ENCODE results near the gene RTP5. TPM values are rescaled to one million over a fixed set of nuclear protein-coding genes. Genes with fewer than 3 reads are reported as not detected.

Gene RTP5
- total RNA-seq, 1 donor from 2014 or later: not detected

DNA sequence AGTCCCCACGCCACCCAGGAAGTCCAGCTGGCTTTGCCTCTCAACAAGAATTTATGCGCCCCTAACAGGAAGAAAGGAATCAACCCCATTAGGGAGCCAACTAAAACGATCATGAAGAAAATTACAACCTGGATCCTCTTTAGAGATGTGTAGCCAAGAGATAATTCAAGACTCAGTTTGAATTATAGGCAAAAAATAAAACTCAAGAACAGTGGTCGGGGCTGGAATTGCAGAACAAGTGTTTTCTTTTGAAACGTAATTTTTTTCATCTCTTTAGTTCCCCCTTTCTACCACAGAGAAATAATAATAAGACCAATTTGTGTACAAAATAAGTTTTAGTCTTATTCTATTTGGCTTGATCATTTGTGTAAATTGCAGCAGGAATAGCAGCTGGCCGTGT lies 33.2 kb upstream of the RTP5 start:
- H3K36me3 Mint-ChIP-seq (ENCODE audit: low read depth): no peaks in the 10 kb centered on the region
- H3K4me1 Mint-ChIP-seq: peaks cover 14% of the 10 kb centered on the region
- H3K27ac Mint-ChIP-seq: no peak overlapping the region
- peaks cover 6% of the 10 kb centered on the region for H3K9me3 Mint-ChIP-seq
- intact Hi-C loops (cut with micrococcal nuclease): no loop called here
- H3K27me3 Mint-ChIP-seq: peaks cover 53% of the 10 kb centered on the region
- no peak overlapping the region for H3K4me3 Mint-ChIP-seq
- no peak for DNase-seq

DNA sequence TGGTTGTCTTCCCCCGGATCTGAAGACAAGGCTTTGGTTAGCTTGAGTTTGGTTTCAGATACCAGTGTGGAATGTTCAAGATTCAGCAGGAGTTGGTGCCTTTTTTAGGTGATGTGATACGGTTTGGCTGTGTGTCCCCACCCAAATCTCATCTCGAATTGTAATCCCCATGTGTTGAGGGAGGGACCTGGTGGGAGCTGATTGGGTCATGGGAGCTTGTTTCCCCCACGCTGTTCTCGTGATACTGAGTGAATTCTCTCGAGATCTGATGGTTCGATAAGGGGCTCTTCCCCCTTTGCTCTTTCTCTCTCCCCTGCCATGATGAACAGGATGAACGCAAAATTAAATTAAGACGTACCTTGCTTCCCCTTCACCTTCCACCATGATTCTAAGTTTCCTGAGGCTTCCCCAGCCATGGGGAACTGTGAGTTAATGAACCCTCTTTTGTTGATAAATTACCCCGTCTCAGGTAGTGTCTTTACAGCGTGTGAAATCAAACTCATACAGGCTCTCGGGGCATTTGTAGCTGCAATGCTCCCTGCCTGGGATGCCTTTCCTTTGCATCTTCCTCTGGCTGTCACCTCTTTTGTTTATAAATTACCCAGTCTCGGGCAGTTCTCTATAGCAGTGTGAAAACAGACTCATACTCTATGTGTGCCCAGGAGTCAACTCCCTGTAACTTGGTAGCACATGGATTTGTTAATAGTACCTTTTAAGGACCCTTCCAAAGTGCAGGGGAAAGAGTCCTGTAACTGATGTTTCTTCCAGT lies 32.1 kb upstream of the RTP5 start:
- peaks cover 46% of the 10 kb centered on the region for H3K27me3 Mint-ChIP-seq
- no peak overlapping the region for H3K27ac Mint-ChIP-seq
- no peak overlapping the region for H3K4me3 Mint-ChIP-seq
- intact Hi-C loops (cut with micrococcal nuclease): no loop called here
- H3K4me1 Mint-ChIP-seq: peaks cover 14% of the 10 kb centered on the region
- no peaks in the 10 kb centered on the region for H3K36me3 Mint-ChIP-seq (ENCODE audit: low read depth)
- DNase-seq: no peak
- H3K9me3 Mint-ChIP-seq: peaks cover 6% of the 10 kb centered on the region

DNA sequence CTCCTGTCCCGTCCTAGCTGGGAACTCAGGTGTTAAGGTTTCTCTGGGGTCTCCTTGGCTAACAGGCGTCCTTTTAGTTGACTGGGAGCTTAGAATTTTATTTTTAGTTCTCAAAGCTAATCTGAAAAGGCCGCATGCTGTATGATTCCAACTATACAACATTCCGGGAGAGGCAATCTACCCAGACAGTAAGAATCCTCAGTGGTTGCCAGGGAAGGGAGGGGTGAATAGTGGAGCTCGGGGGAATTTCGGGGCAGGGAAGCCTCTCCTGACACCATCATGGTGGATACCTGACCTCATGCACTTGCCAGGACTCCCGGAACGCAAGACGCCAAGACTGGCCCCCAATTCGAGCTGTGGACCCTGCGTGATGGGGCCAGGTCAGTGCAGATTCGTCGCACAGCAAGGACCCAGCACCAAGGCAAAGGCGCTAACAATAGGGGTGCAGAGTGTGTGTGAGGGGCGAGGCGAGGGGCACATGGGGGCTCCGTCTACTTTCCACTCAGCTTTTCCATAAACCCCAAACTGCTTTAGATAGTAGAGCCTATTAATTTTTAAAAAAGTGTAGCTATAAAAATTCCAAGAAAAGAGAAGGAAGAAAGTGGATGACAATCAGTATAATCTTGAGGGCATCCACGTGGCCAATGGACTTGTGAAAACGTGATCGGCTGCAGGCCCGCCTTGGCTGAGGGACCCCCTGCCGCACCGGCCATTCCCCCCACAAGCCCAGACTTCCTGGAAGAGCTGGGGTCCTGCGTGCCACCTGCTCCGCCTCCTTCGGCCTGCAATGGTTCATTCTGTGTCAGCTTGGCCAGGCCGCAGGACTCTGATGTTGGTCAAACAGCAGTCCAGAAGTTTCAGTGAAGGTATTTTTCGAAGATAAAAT lies 28.1 kb upstream of the RTP5 start:
- H3K36me3 Mint-ChIP-seq (ENCODE audit: low read depth): peaks cover 13% of the 10 kb centered on the region
- no peak overlapping the region for H3K27ac Mint-ChIP-seq
- DNase-seq: no peak
- H3K27me3 Mint-ChIP-seq: peaks cover 21% of the 10 kb centered on the region
- intact Hi-C loops (cut with micrococcal nuclease): no loop called here
- peaks cover 35% of the 10 kb centered on the region for H3K4me1 Mint-ChIP-seq
- H3K4me3 Mint-ChIP-seq: no peak overlapping the region
- H3K9me3 Mint-ChIP-seq: peaks cover 6% of the 10 kb centered on the region

DNA sequence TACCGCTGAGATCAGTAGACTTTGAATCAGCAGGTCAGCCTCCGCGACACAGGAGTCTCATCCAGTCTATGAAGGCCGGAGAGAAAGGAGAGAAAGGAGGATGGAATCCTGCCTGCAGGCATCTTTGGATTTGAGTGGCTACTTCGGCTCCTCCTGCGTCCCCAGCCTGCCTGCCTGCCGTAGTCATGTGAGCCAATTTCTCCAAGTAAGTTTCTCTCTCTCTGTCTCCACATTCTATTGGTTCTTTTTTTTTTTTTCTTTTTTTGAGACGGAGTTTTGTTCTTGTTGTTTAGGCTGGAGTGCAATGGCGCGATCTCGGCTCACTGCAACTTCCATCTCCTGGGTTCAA lies 27.5 kb upstream of the RTP5 start:
- intact Hi-C loops (cut with micrococcal nuclease): no loop called here
- peaks cover 16% of the 10 kb centered on the region for H3K27me3 Mint-ChIP-seq
- no peak for DNase-seq
- peaks cover 38% of the 10 kb centered on the region for H3K4me1 Mint-ChIP-seq
- no peak overlapping the region for H3K4me3 Mint-ChIP-seq
- H3K9me3 Mint-ChIP-seq: peaks cover 6% of the 10 kb centered on the region
- peaks cover 15% of the 10 kb centered on the region for H3K36me3 Mint-ChIP-seq (ENCODE audit: low read depth)
- no peak overlapping the region for H3K27ac Mint-ChIP-seq

DNA sequence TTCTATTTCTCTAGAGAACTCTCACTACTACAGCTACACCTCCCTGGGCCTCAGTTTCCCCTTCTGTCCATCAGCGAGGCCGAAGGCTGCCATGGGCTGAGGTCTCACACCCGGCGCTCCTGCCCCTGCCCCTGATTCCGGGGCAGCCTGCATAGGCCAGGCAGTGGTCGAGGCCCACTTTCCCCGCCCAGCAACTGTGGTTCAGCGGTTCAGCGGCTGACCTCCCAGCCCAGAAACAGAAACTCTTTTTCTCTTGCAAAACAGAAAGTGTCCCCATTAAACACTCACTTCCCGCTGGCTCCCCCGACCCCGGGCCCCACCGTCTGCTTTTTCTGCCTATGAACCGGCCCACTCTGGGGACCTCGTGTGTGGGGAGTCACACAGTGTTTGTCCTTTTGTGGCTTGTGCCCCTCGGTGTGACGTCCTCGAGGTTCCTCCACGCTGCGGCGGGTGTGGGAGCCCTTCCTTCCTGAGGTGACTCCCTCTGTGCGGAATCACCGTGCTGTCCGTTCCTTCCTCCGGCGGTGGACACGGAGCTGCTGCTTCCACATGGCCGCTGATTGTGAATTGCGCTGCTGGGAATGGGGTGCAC lies 26.8 kb upstream of the RTP5 start:
- peak overlapping the region; percentile 84 for H3K27ac Mint-ChIP-seq
- peaks cover 15% of the 10 kb centered on the region for H3K36me3 Mint-ChIP-seq (ENCODE audit: low read depth)
- H3K4me3 Mint-ChIP-seq: peak overlapping the region; percentile 66
- peaks cover 36% of the 10 kb centered on the region for H3K4me1 Mint-ChIP-seq
- H3K9me3 Mint-ChIP-seq: peaks cover 3% of the 10 kb centered on the region
- peak; percentile 85 for DNase-seq
- H3K27me3 Mint-ChIP-seq: peaks cover 9% of the 10 kb centered on the region
- intact Hi-C loops (cut with micrococcal nuclease): no loop called here

DNA sequence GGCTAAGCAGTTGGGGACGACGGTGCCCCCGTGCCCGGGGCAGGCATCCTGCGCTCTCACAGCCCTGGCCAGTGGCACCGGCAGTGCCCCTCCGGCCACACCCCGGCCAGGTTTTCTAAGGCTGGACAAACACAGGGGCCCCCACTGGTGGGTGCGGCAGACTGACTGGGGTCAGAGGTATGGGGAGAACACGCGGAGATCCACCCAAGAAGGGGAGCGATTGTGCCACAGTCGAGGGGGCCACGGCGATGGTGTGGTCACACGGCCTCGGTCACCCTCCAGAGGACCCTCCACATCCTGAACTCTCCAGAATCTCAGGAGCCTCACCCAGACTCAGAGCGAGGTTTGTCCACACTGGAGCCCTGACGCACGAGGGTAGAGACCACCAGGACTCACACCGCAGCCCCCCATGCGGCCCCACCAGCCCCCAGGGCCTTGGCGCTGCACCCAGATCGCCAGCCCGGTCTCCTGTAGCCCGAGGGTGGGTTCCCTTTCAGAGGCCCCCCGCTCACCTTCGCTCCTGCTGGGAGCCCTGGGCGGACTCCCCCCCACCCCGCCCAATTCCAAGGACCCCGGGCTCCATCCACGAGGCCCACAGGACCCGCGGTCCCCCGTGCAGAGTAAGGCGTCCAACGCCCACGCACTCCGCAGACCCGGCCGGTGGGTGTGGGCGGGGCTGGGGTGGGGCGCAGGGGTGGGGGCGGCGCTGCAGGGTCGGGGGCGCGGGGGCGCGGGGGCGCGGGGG lies 26.0 kb upstream of the RTP5 start:
- intact Hi-C loops (cut with micrococcal nuclease): loop anchor here (1.0 kb wide), 4 partner anchors 16 to 108 kb away; no protein-coding TSS in a partner anchor
- Mint-ChIP-seq H3K4me1 (peaks cover 36% of the 10 kb centered on the region), H3K9me3 (peaks cover 3% of the 10 kb centered on the region), H3K27ac (peak overlapping the region; percentile 84), H3K4me3 (peak overlapping the region; percentile 66), H3K36me3 (ENCODE audit: low read depth) (peaks cover 15% of the 10 kb centered on the region), H3K27me3 (peaks cover 5% of the 10 kb centered on the region)
- no peak for DNase-seq

DNA sequence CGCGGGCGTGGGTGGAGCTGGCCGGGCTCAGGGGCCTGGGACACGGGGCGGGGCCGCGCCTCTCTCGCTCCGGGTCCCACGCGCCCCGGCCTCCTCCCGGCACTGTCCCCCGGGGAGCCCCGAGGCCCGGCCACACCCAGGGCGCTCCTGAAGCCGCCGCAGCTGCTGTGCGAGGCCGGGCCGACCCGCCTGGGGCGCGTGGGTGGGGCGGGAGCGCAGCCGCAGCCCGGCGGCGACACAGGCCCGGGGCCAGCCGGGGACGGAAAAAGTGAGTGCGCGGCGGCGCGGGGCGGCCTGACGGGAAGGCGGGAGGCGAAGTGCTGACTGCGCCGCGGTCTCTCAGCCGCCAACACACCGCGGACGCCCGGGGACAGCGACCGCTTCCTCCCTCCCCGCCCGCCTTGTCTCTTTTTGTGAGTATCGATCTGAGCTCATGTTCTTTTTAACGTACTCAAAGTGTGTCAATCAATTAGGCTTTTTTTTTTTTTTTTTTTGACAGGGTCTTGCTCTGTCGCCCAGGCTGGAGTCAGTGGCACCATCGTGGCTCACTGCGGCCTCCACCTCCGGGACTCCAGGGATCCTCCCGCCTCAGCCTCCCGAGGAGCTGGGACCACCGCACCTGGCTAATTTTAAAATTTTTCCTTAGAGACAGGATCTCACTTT lies 25.3 kb upstream of the RTP5 start:
- Mint-ChIP-seq H3K4me3 (peak overlapping the region; percentile 73), H3K27me3 (peaks cover 3% of the 10 kb centered on the region), H3K27ac (peak overlapping the region; percentile 89), H3K9me3 (peaks cover 3% of the 10 kb centered on the region), H3K36me3 (ENCODE audit: low read depth) (peaks cover 18% of the 10 kb centered on the region), H3K4me1 (peaks cover 34% of the 10 kb centered on the region)
- intact Hi-C loops (cut with micrococcal nuclease): loop anchor here (1.0 kb wide), 4 partner anchors 15 to 109 kb away; no protein-coding TSS in a partner anchor
- DNase-seq: peak; percentile 95

DNA sequence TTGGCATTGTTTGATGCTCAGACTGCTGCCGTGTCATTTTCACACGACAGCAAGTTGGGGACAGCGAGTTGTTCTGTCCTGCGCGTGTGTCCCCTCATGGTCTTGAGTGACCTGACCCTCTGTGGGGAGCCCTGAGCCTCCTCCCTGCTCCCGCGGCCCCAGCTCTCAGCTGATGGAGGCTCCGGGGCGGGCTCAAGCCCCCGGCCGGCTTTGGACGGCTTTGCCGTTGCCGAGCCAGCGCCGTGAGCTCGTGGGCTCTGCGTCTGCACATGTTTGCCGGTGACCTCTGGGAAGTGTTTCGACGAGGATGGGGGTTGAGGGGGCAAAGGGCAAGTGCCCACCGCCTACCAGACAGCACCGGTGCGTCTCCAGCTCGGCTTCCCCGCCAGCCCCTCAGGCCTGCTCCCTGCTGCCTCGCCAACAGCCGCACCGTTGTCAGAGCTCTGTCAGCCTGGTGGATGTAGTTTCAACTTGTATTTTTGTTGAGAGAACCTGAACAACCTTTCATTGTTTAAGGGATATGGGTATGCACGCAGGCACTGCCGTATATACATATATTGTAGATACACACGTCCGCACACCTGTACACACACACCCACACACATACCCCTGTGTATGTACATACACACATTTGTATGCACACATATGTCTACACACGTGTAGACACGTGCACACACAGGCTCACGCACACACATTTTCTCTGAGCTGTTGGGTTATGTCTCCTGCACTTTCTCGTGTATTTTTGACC lies 24.5 kb upstream of the RTP5 start:
- Mint-ChIP-seq H3K27me3 (no peaks in the 10 kb centered on the region), H3K4me1 (peaks cover 34% of the 10 kb centered on the region), H3K36me3 (ENCODE audit: low read depth) (peaks cover 18% of the 10 kb centered on the region), H3K9me3 (peaks cover 3% of the 10 kb centered on the region), H3K27ac (peak overlapping the region; percentile 89), H3K4me3 (peak overlapping the region; percentile 73)
- intact Hi-C loops (cut with micrococcal nuclease): loop anchor here (1.0 kb wide), 4 partner anchors 14 to 110 kb away; no protein-coding TSS in a partner anchor
- no peak for DNase-seq

DNA sequence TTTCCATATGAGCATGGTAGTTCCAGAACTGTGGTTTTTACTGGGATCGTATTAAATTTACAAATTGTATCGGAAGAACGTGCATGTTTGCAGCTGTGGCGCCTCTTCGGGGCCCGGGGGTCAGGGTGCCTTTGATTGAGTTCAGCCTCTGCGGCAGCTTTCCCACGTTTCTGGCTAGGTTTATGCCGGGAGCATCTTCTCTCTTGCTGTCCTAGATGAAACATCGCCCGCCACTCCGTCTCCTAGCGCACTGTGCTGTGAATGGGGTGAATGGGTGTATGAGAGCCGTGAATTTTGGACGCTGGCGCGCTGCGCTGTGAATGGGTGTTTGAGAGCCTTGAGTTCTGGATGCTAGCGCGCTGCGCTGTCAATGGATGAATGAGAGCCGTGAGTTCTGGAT lies 23.1 kb upstream of the RTP5 start:
- H3K27ac Mint-ChIP-seq: peak overlapping the region; percentile 89
- intact Hi-C loops (cut with micrococcal nuclease): no loop called here

DNA sequence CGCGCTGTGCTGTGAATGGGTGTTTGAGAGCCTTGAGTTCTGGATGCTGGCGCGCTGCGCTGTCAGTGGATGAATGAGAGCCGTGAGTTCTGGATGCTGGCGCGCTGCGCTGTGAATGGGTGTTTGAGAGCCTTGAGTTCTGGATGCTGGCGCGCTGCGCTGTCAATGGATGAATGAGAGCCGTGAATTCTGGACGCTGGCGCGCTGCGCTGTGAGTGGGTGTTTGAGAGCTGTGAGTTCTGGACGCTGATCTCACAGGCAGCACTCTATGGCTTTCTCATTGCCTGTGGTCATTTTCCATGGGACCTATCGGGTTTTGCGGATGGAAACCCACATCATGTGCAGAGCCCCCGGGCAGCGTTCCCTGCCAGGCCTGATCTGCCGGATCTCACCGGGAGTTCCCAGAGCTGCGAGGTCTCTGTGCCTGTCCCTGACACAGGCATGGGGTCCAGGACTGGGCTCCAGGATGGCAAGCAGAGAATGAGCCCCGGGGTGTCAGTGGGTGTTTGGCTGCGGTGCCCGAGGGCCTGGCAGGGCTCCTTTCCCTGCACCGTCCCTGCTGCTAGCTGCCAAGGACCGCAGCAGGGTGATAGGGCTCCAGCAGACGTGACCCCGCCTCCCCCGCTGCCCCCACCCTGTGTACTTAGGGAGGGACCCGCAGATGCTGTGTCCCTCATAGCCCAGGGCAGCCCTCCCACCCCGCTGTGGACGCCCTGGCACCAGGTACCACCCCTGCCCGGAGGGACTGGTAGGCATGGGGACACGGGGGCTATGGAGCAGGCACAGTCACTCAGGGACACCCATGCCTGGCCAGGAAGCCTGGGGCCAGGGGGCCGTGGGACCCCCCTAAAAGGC lies 20.5 kb upstream of the RTP5 start:
- peaks cover 24% of the 10 kb centered on the region for H3K4me1 Mint-ChIP-seq
- H3K36me3 Mint-ChIP-seq (ENCODE audit: low read depth): peaks cover 24% of the 10 kb centered on the region
- intact Hi-C loops (cut with micrococcal nuclease): no loop called here

More for the DNA sequence above, 23.1 kb upstream of the RTP5 start:
- Mint-ChIP-seq H3K9me3 (peaks cover 3% of the 10 kb centered on the region), H3K4me3 (peak overlapping the region; percentile 73), H3K27me3 (no peaks in the 10 kb centered on the region), H3K36me3 (ENCODE audit: low read depth) (peaks cover 20% of the 10 kb centered on the region), H3K4me1 (peaks cover 33% of the 10 kb centered on the region)
- no peak for DNase-seq

DNA sequence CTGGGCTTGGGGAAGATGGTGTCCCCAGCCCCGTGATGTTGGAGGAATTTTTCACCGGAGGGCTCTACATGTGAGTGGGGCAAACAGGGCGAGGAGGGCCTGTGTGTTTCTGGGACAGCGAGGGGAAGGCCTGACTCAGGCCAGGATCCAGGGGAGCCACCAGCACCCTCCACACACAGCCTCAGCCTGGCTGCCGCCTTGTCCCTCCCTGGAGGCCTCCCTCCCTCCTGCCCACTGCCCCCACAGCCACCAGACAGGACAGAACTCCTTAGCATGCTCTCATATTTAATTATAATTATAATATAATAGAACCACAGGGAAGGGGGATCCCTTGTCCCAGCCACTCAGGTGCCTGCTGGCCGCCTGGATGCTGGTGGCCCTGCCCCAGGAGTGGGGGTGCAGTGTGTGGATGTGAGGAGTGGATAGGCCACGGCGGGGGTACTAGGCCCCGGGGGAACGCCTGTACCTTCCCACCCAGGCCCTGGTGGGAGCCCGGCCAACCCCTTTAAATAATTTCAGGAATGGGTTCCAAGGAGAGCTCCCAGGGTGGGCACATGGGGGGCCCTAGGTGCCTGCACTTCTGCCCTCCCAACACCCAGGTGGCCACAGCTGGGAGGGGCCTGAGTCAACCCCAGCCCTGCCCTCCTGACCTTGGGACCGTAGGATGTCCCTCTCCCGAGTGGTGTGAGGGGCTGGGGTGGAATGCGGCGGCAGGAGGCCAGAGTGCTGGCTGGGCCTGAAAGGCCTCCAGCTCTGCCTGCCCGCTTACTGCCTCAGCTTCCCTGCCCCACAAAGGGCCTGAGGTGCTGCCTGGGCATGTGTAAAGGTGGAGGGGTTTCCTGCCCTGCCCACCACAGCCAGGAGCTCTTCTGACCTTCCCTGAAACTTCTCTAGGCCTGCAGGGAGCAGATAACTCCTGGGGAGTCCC lies 19.6 kb upstream of the RTP5 start:
- Mint-ChIP-seq H3K27me3 (no peaks in the 10 kb centered on the region), H3K4me3 (no peak overlapping the region), H3K9me3 (peaks cover 3% of the 10 kb centered on the region), H3K36me3 (ENCODE audit: low read depth) (peaks cover 24% of the 10 kb centered on the region), H3K4me1 (peaks cover 17% of the 10 kb centered on the region), H3K27ac (no peak overlapping the region)
- DNase-seq: no peak
- intact Hi-C loops (cut with micrococcal nuclease): no loop called here

More for the DNA sequence above, 20.5 kb upstream of the RTP5 start:
- no peaks in the 10 kb centered on the region for H3K27me3 Mint-ChIP-seq
- no peak for DNase-seq
- peaks cover 3% of the 10 kb centered on the region for H3K9me3 Mint-ChIP-seq
- no peak overlapping the region for H3K27ac Mint-ChIP-seq
- H3K4me3 Mint-ChIP-seq: no peak overlapping the region

Data from activated CD4-positive, alpha-beta T cell treated with anti-CD3 and anti-CD28 coated beads, Interleukin-2, amount 10 ng/mL, durations not matched to agents 24 days and 14 days (primary cell).